HepG2 (cell line): ENCODE results near the gene ACAP2. TPM values are rescaled to one million over a fixed set of nuclear protein-coding genes. Genes with fewer than 3 reads are reported as not detected.
A peak's percentile ranks its signal among the peaks of the same experiment; 100 is the strongest.

Experiments used
- ATF6 ChIP-seq: sonication (generic); formaldehyde crosslinking; conservative IDR thresholded peaks from 2 replicates; pipeline ENCODE4 v1.4.0; 2020; ENCODE audit warnings: missing genetic modification reagents
- CBX1 ChIP-seq: IDR thresholded peaks from one replicate; pipeline ENCODE4 v1.6.1; 2016; ENCODE audit warnings: antibody characterized with exemption, low read depth
- CHCHD3 ChIP-seq: sonication (generic); formaldehyde crosslinking; IDR thresholded peaks from 2 replicates; pipeline ENCODE4 v1.8.0; 2022; ENCODE audit warnings: mild to moderate bottlenecking, missing genetic modification reagents, moderate library complexity
- ELF4 ChIP-seq: sonication (generic); formaldehyde crosslinking; IDR thresholded peaks from 2 replicates; pipeline ENCODE4 v1.5.0; 2020; ENCODE audit warnings: missing genetic modification reagents, mild to moderate bottlenecking, moderate library complexity, borderline replicate concordance
- ETS1 ChIP-seq: sonication (generic); formaldehyde crosslinking; IDR thresholded peaks from 2 replicates; pipeline ENCODE4 v1.4.0; 2020; ENCODE audit warnings: missing genetic modification reagents
- FUBP1 ChIP-seq: sonication (generic); formaldehyde crosslinking; IDR thresholded peaks from 2 replicates; pipeline ENCODE4 v1.5.1; 2020; ENCODE audit warnings: missing genetic modification reagents, mild to moderate bottlenecking, borderline replicate concordance
- HMGXB3 ChIP-seq: sonication (generic); formaldehyde crosslinking; IDR thresholded peaks from 2 replicates; pipeline ENCODE4 v1.4.0; 2020; ENCODE audit warnings: missing genetic modification reagents, borderline replicate concordance
- HOXA9 ChIP-seq: sonication (generic); formaldehyde crosslinking; IDR thresholded peaks from 2 replicates; pipeline ENCODE4 v1.8.1; 2022; ENCODE audit warnings: missing genetic modification reagents, mild to moderate bottlenecking, moderate library complexity, borderline replicate concordance
- MXD4 ChIP-seq: IDR thresholded peaks from 2 replicates; pipeline ENCODE4 v1.6.1; 2016; ENCODE audit warnings: mild to moderate bottlenecking, missing biosample characterization, missing genetic modification reagents
- PHF8 ChIP-seq: sonication (generic); formaldehyde crosslinking; IDR thresholded peaks from 2 replicates; pipeline ENCODE4 v1.5.0; 2020; ENCODE audit warnings: missing genetic modification reagents
- RXRA ChIP-seq: sonication (generic); formaldehyde crosslinking; IDR thresholded peaks from 2 replicates; pipeline ENCODE4 v1.5.1; 2020; ENCODE audit warnings: missing genetic modification reagents
- SOX6 ChIP-seq, 2 experiments: fragments of 450-650 bp in 1 of 2; sonication (generic) in 1 of 2; formaldehyde crosslinking in 1 of 2; IDR thresholded peaks; 2 replicates each; pipeline versions ENCODE4 v1.4.0 to v1.6.1; 2017 to 2020; ENCODE audit warnings: antibody characterized with exemption in 1 of 2, mild to moderate bottlenecking in 1 of 2, missing genetic modification reagents in 1 of 2
- SP140L ChIP-seq: sonication (generic); formaldehyde crosslinking; IDR thresholded peaks from 2 replicates; pipeline ENCODE4 v1.4.0; 2020; ENCODE audit warnings: missing genetic modification reagents, borderline replicate concordance
- STAT5B ChIP-seq: sonication (generic); formaldehyde crosslinking; IDR thresholded peaks from 2 replicates; pipeline ENCODE4 v1.4.0; 2020; ENCODE audit warnings: missing genetic modification reagents
- TFDP1 ChIP-seq: IDR thresholded peaks from 2 replicates; pipeline ENCODE4 v1.6.1; 2016; ENCODE audit warnings: missing compliant biosample characterization, missing genetic modification reagents, borderline replicate concordance
- U2AF2 ChIP-seq: fragments of 200-400 bp; formaldehyde crosslinking; IDR thresholded peaks from 2 replicates; pipeline ENCODE4 v1.6.1; 2017; ENCODE audit warnings: low read depth, mild to moderate bottlenecking, low read length
- ZNF768 ChIP-seq: sonication (generic); formaldehyde crosslinking; IDR thresholded peaks from 2 replicates; pipeline ENCODE4 v1.4.0; 2020; ENCODE audit warnings: missing genetic modification reagents
- ZNF841 ChIP-seq: sonication (generic); formaldehyde crosslinking; IDR thresholded peaks from 2 replicates; pipeline ENCODE4 v1.8.1; 2023; ENCODE audit warnings: missing genetic modification reagents, borderline replicate concordance
- polyA plus RNA-seq, 8 experiments: library from polyadenylated mRNA; depleted of rRNA in 3 of 8; stranded (reverse) in 7 of 8; unstranded in 1 of 8; fragments of >200 nt; fragmentation: Illumina TruSeq in 4 of 8; extraction: Trizol in 4 of 8; gene quantifications; 2 replicates each; pipeline versions ENCODE4 v1.2.1 to v1.2.3, GENCODE V29; 2011 to 2016; ENCODE audit warnings: low read depth in 4 of 8, missing spikeins in 1 of 8, mixed read lengths in 1 of 8; ENCODE audit not compliant: insufficient read depth in 1 of 8
- total RNA-seq, 5 experiments: library from RNA; depleted of rRNA; stranded (reverse); fragments of >200 nt; fragmentation: Illumina TruSeq; extraction: Trizol; gene quantifications; 2 replicates each; pipeline ENCODE4 v1.2.3, GENCODE V29; 2016; ENCODE audit warnings: low read depth in 1 of 5

The ACAP2 gene
- total and polyA plus RNA-seq, 2 of the 13 experiments (the other 11 are each of a cell fraction or from before 2014, with no cell fraction given), result 7.3 to 23.9 TPM

- TF ChIP-seq ELF4, result no peak
- no peak for TF ChIP-seq ZNF841
- no peak for TF ChIP-seq SOX6 (IDR thresholded peaks at IDR 0.05)
- TF ChIP-seq SOX6 (CRISPR knock-in tag; IDR thresholded peaks at IDR 0.05), result peak; percentile 79
- peak; percentile 50; the same call in 1 of the 2 replicates for TF ChIP-seq HMGXB3 (CRISPR knock-in tag)
- TF ChIP-seq MXD4 (CRISPR knock-in tag), result peak; percentile 55
- no peak for TF ChIP-seq STAT5B
- no peak for TF ChIP-seq ETS1 (CRISPR knock-in tag)
- TF ChIP-seq ATF6 (CRISPR knock-in tag), result no peak
- TF ChIP-seq CBX1, result peak; percentile 57
- TF ChIP-seq CHCHD3 (CRISPR knock-in tag), result no peak
- TF ChIP-seq FUBP1 (CRISPR knock-in tag), result no peak
- no peak for TF ChIP-seq HOXA9 (CRISPR knock-in tag)
- no peak for TF ChIP-seq U2AF2
- peak; percentile 20; the same call in 1 of the 2 replicates for TF ChIP-seq TFDP1 (CRISPR knock-in tag)
- peak; percentile 47 for TF ChIP-seq PHF8
- TF ChIP-seq ZNF768 (CRISPR knock-in tag), result peak; percentile 85
- peak; percentile 70 for TF ChIP-seq RXRA (CRISPR knock-in tag)
- 0 out of 2 replicates have a peak, but pooled peaks have one; percentile 87 for TF ChIP-seq SP140L
Measured at GRCh38 chr3:195271410-195272243, 171.2 kb downstream of the ACAP2 start (continued).
